ENCODE results near the gene CRCP.
"Not testable (repeated sequence)": the region's sequence is repeated elsewhere in the genome, so short reads cannot be mapped to it uniquely, and the experiment has no call there.

Gene CRCP

GRCh38 chr7:66110856-66111255 lies 3.8 kb upstream of the CRCP start:
- H3K18ac ChIP-seq (ENCODE audit: low read depth in 1 of 2, low read length in 2 of 2) = peak overlapping the region in 1 of 2 experiments; percentile 16
- H2BK12ac ChIP-seq (ENCODE audit: low read length in 2 of 2) = no peak overlapping the region
- no peak overlapping the region for H2BK120ac ChIP-seq (ENCODE audit: low read depth, low read length)
- no peaks in the 10 kb centered on the region for H3K9me3 ChIP-seq (ENCODE audit: control insufficient read depth, low read length)
- H3K9ac ChIP-seq (ENCODE audit: low read length) = peak overlapping the region; percentile 47
- no peak overlapping the region for H2BK5ac ChIP-seq (ENCODE audit: low read depth, low read length, poor library complexity, severe bottlenecking)
- peak overlapping the region; percentile 69 for H3K27ac ChIP-seq (ENCODE audit: low read length, poor library complexity, severe bottlenecking)
- peak overlapping the region; percentile 19 for H4K8ac ChIP-seq (ENCODE audit: low read length)
- H3K27me3 ChIP-seq (ENCODE audit: control insufficient read depth in 1 of 2, insufficient read depth in 1 of 2, low read length in 2 of 2) = no peaks in the 10 kb centered on the region
- no peak overlapping the region for H2AFZ ChIP-seq (ENCODE audit: low read depth, low read length)
- WGBS = 0% methylated on average over 9 of the region's 9 CpGs
- H3K4me3 ChIP-seq (ENCODE audit: insufficient read depth in 1 of 2, low read depth in 1 of 2, low read length in 2 of 2) = no peak overlapping the region
- H3K36me3 ChIP-seq (ENCODE audit: control insufficient read depth in 1 of 2, insufficient read depth in 2 of 2, low read depth in 1 of 2, low read length in 2 of 2) = no peaks in the 10 kb centered on the region
- H2BK15ac ChIP-seq (ENCODE audit: low read depth, poor library complexity, severe bottlenecking) = no peak overlapping the region
- no peak overlapping the region for H2AK5ac ChIP-seq (ENCODE audit: low read length, severe bottlenecking)
- peak; percentile 90 for DNase-seq
- H3K14ac ChIP-seq (ENCODE audit: low read length in 2 of 2) = no peak overlapping the region
- peaks cover 9% of the 10 kb centered on the region for H3K4me1 ChIP-seq (ENCODE audit: control insufficient read depth, insufficient read depth, low read depth, low read length)
- no peak overlapping the region for H3K4me2 ChIP-seq (ENCODE audit: low read length, poor library complexity, severe bottlenecking)
- H3K23ac ChIP-seq (ENCODE audit: low read length in 2 of 2) = no peak overlapping the region
- no peak overlapping the region for H3K4ac ChIP-seq (ENCODE audit: low read depth in 1 of 2, low read length in 2 of 2)
- H3K79me1 ChIP-seq (replicated peaks; ENCODE audit: low read length, poor library complexity, severe bottlenecking) = peaks cover 4% of the 10 kb centered on the region
- H4K91ac ChIP-seq (ENCODE audit: low read length) = no peak overlapping the region

DNA sequence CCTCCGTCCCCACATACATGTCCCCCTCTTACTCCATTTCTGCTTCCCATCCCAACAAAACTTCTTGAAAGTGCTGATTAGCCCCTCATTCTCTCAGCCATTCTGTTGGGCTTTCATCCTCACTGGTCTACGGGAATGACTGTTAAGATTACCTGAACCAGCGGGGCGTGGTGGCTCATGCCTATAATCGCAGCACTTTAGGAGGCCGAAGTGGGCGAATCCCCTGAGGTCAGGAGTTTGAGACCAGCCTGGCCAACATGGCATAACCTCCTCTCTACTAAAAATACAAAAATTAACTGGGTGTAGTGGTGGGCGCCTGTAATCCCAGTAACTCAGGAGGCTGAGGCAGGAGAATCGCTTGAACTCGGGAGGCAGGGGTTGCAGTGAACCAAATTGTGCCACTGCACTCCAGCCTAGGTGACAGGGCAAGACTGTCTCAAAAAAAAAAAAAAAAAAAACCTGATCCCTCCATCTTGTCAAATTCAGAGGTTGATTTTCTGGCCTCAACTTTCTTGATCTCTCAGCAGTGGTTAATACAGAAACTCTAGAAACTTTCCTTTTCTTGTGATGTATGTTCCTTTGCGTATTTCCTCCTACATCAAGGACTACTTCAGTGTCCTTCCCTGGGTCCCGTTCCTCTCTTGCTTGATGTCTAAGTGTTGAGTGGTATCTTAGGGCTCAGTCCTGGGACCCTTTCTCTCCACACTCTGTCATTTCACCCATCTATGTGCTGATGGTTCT lies 2.2 kb downstream of the CRCP start:
- not testable (repeated sequence) for H2BK120ac ChIP-seq (ENCODE audit: low read depth, low read length); H2BK15ac ChIP-seq (ENCODE audit: low read depth, poor library complexity, severe bottlenecking); H3K4ac ChIP-seq (ENCODE audit: low read depth in 1 of 2, low read length in 2 of 2); H2BK12ac ChIP-seq (ENCODE audit: low read length in 2 of 2); DNase-seq; H3K4me2 ChIP-seq (ENCODE audit: low read length, poor library complexity, severe bottlenecking); H3K79me1 ChIP-seq (replicated peaks; ENCODE audit: low read length, poor library complexity, severe bottlenecking); H3K9me3 ChIP-seq (ENCODE audit: control insufficient read depth, low read length); H3K27ac ChIP-seq (ENCODE audit: low read length, poor library complexity, severe bottlenecking); H3K27me3 ChIP-seq (ENCODE audit: control insufficient read depth in 1 of 2, insufficient read depth in 1 of 2, low read length in 2 of 2); H4K8ac ChIP-seq (ENCODE audit: low read length); H2AFZ ChIP-seq (ENCODE audit: low read depth, low read length); H4K91ac ChIP-seq (ENCODE audit: low read length); H2BK5ac ChIP-seq (ENCODE audit: low read depth, low read length, poor library complexity, severe bottlenecking); H2AK5ac ChIP-seq (ENCODE audit: low read length, severe bottlenecking); H3K14ac ChIP-seq (ENCODE audit: low read length in 2 of 2); H3K18ac ChIP-seq (ENCODE audit: low read depth in 1 of 2, low read length in 2 of 2)
- Histone ChIP-seq H3K4me1 (ENCODE audit: control insufficient read depth, insufficient read depth, low read depth, low read length) (peaks cover 11% of the 10 kb centered on the region), H3K23ac (ENCODE audit: low read length in 2 of 2) (peak overlapping the region in 1 of 2 experiments; percentile 52), H3K36me3 (ENCODE audit: control insufficient read depth in 1 of 2, insufficient read depth in 2 of 2, low read depth in 1 of 2, low read length in 2 of 2) (peaks cover 4 to 18% of the 10 kb centered on the region in 2 experiments), H3K4me3 (ENCODE audit: insufficient read depth in 1 of 2, low read depth in 1 of 2, low read length in 2 of 2) (peak overlapping the region in 1 of 2 experiments; percentile 37), H3K9ac (ENCODE audit: low read length) (peak overlapping the region; percentile 97)
- WGBS = 97% methylated on average over 6 of the region's 12 CpGs

DNA sequence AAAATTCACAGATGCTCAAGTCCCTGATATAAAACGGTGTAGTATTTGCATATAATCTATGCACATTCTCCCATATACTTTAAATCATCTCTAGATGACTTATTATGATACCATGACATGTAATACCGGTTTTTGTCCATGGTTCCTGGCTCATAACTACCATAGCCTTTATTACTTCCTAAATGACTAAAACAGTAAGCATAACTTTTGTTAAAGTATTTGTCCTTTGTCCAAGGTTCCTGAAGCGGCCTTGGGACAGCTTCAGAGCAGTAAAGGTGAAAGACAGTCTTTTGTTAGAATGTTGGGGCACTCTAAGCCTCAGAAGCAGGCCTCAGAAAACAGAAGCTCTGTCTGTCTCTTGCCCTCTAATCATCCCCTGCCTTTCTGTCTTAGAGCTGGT lies 4.0 kb downstream of the CRCP start:
- no peak overlapping the region for H3K4me3 ChIP-seq (ENCODE audit: insufficient read depth in 1 of 2, low read depth in 1 of 2, low read length in 2 of 2)
- H4K91ac ChIP-seq (ENCODE audit: low read length) = no peak overlapping the region
- no peak overlapping the region for H3K18ac ChIP-seq (ENCODE audit: low read depth in 1 of 2, low read length in 2 of 2)
- peak overlapping the region; percentile 36 for H3K9ac ChIP-seq (ENCODE audit: low read length)
- H4K8ac ChIP-seq (ENCODE audit: low read length) = no peak overlapping the region
- no peaks in the 10 kb centered on the region for H3K9me3 ChIP-seq (ENCODE audit: control insufficient read depth, low read length)
- H3K4me2 ChIP-seq (ENCODE audit: low read length, poor library complexity, severe bottlenecking) = no peak overlapping the region
- no peak overlapping the region for H3K27ac ChIP-seq (ENCODE audit: low read length, poor library complexity, severe bottlenecking)
- WGBS = 92% methylated on average over 3 of the region's 3 CpGs
- no peak overlapping the region for H3K14ac ChIP-seq (ENCODE audit: low read length in 2 of 2)
- H2BK120ac ChIP-seq (ENCODE audit: low read depth, low read length) = no peak overlapping the region
- no peak overlapping the region for H3K4ac ChIP-seq (ENCODE audit: low read depth in 1 of 2, low read length in 2 of 2)
- no peak overlapping the region for H2AFZ ChIP-seq (ENCODE audit: low read depth, low read length)
- no peak overlapping the region for H2BK15ac ChIP-seq (ENCODE audit: low read depth, poor library complexity, severe bottlenecking)
- no peak overlapping the region for H3K23ac ChIP-seq (ENCODE audit: low read length in 2 of 2)
- H3K27me3 ChIP-seq (ENCODE audit: control insufficient read depth in 1 of 2, insufficient read depth in 1 of 2, low read length in 2 of 2) = no peaks in the 10 kb centered on the region
- H2BK5ac ChIP-seq (ENCODE audit: low read depth, low read length, poor library complexity, severe bottlenecking) = no peak overlapping the region
- H3K79me1 ChIP-seq (replicated peaks; ENCODE audit: low read length, poor library complexity, severe bottlenecking) = peaks cover 4% of the 10 kb centered on the region
- H2BK12ac ChIP-seq (ENCODE audit: low read length in 2 of 2) = no peak overlapping the region
- DNase-seq = no peak
- H2AK5ac ChIP-seq (ENCODE audit: low read length, severe bottlenecking) = no peak overlapping the region
- peaks cover 11% of the 10 kb centered on the region for H3K4me1 ChIP-seq (ENCODE audit: control insufficient read depth, insufficient read depth, low read depth, low read length)
- peaks cover 4 to 23% of the 10 kb centered on the region in 2 experiments for H3K36me3 ChIP-seq (ENCODE audit: control insufficient read depth in 1 of 2, insufficient read depth in 2 of 2, low read depth in 1 of 2, low read length in 2 of 2)

GRCh38 chr7:66119245-66119850 lies 4.7 kb downstream of the CRCP start:
- no peak overlapping the region for H4K91ac ChIP-seq (ENCODE audit: low read length)
- 92% methylated on average over 2 of the region's 4 CpGs for WGBS
- no peak overlapping the region for H3K27ac ChIP-seq (ENCODE audit: low read length, poor library complexity, severe bottlenecking)
- H3K4ac ChIP-seq (ENCODE audit: low read depth in 1 of 2, low read length in 2 of 2) = no peak overlapping the region
- H3K4me3 ChIP-seq (ENCODE audit: insufficient read depth in 1 of 2, low read depth in 1 of 2, low read length in 2 of 2) = no peak overlapping the region
- H3K23ac ChIP-seq (ENCODE audit: low read length in 2 of 2) = no peak overlapping the region
- H2BK120ac ChIP-seq (ENCODE audit: low read depth, low read length) = no peak overlapping the region
- no peak overlapping the region for H2BK15ac ChIP-seq (ENCODE audit: low read depth, poor library complexity, severe bottlenecking)
- H3K4me2 ChIP-seq (ENCODE audit: low read length, poor library complexity, severe bottlenecking) = no peak overlapping the region
- H3K36me3 ChIP-seq (ENCODE audit: control insufficient read depth in 1 of 2, insufficient read depth in 2 of 2, low read depth in 1 of 2, low read length in 2 of 2) = peaks cover 4 to 23% of the 10 kb centered on the region in 2 experiments
- H3K14ac ChIP-seq (ENCODE audit: low read length in 2 of 2) = no peak overlapping the region
- H3K9ac ChIP-seq (ENCODE audit: low read length) = no peak overlapping the region
- H3K9me3 ChIP-seq (ENCODE audit: control insufficient read depth, low read length) = no peaks in the 10 kb centered on the region
- no peak for DNase-seq
- H3K18ac ChIP-seq (ENCODE audit: low read depth in 1 of 2, low read length in 2 of 2) = no peak overlapping the region
- no peak overlapping the region for H2BK5ac ChIP-seq (ENCODE audit: low read depth, low read length, poor library complexity, severe bottlenecking)
- H3K79me1 ChIP-seq (replicated peaks; ENCODE audit: low read length, poor library complexity, severe bottlenecking) = no peaks in the 10 kb centered on the region
- no peak overlapping the region for H2AFZ ChIP-seq (ENCODE audit: low read depth, low read length)
- peaks cover 7% of the 10 kb centered on the region for H3K4me1 ChIP-seq (ENCODE audit: control insufficient read depth, insufficient read depth, low read depth, low read length)
- no peak overlapping the region for H2BK12ac ChIP-seq (ENCODE audit: low read length in 2 of 2)
- no peaks in the 10 kb centered on the region for H3K27me3 ChIP-seq (ENCODE audit: control insufficient read depth in 1 of 2, insufficient read depth in 1 of 2, low read length in 2 of 2)
- H2AK5ac ChIP-seq (ENCODE audit: low read length, severe bottlenecking) = no peak overlapping the region
- H4K8ac ChIP-seq (ENCODE audit: low read length) = no peak overlapping the region
